GM23248 (cell line): ENCODE measurements around the gene SHROOM3.

Experiments used
- EZH2 ChIP-seq: fragments of 200-600 bp; sonication (generic); IDR thresholded peaks from 2 replicates; pipeline ENCODE4 v1.6.1; 2018; ENCODE audit warnings: antibody characterized with exemption, mild to moderate bottlenecking; ENCODE audit not compliant: insufficient read depth, poor library complexity, severe bottlenecking
- EZH2phosphoT487 ChIP-seq: fragments of 200-600 bp; sonication (generic); IDR thresholded peaks from 2 replicates; pipeline ENCODE4 v1.6.1; 2018; ENCODE audit warnings: antibody characterized with exemption, moderate library complexity, mild to moderate bottlenecking, low read depth; ENCODE audit not compliant: insufficient read depth

GRCh38 chr4:76544725-76545124 lies 109.7 kb downstream of the SHROOM3 start:
- TF ChIP-seq EZH2: no peak
- TF ChIP-seq EZH2phosphoT487: no peak
